Kidney epithelial cell (primary cell): ENCODE data around the gene PBXIP1. TPM values are rescaled to one million over a fixed set of nuclear protein-coding genes. Genes with fewer than 3 reads are reported as not detected.

Experiments
- DNase-seq: peaks from one replicate; pipeline ENCODE4 v3.0.0-alpha.2; 2010; ENCODE audit warnings: low read depth
- H3K27me3 ChIP-seq: 2 replicates; pipeline ENCODE4 v1.6.0; 2011; ENCODE audit warnings: low read length; ENCODE audit not compliant: control insufficient read depth, insufficient read depth
- H3K36me3 ChIP-seq: 2 replicates; pipeline ENCODE4 v1.5.1; 2011; ENCODE audit warnings: low read length; ENCODE audit not compliant: control insufficient read depth, insufficient read depth
- H3K4me3 ChIP-seq: 2 replicates; pipeline ENCODE4 v1.5.1; 2011; ENCODE audit warnings: low read depth, mild to moderate bottlenecking, control low read depth, low read length
- CTCF ChIP-seq: IDR thresholded peaks from 2 replicates; pipeline ENCODE4 v1.5.1; 2011; ENCODE audit warnings: mild to moderate bottlenecking, moderate library complexity, low read length, control low read depth, inconsistent platforms; ENCODE audit not compliant: insufficient read depth, poor library complexity, severe bottlenecking
- total RNA-seq: library from RNA; depleted of rRNA; stranded (reverse); fragments of >200 nt; gene quantifications from 2 replicates; pipeline ENCODE4 v1.2.3, GENCODE V29; 2015

PBXIP1 gene
- total RNA-seq, 1 donor from 2014 or later = 102 TPM

GRCh38 chr1:154943649-154944400, 12.1 kb downstream of the PBXIP1 start:
- DNase-seq = no peak
- Histone ChIP-seq H3K36me3 (peaks cover 4% of the 10 kb centered on the region), H3K4me3 (no peak overlapping the region), H3K27me3 (no peaks in the 10 kb centered on the region)
- TF ChIP-seq CTCF = peak; percentile 88

- no peak for DNase-seq
- no peaks in the 10 kb centered on the region for H3K27me3 ChIP-seq
- no peak for TF ChIP-seq CTCF
- H3K36me3 ChIP-seq = no peaks in the 10 kb centered on the region
- no peak overlapping the region for H3K4me3 ChIP-seq
Observed at GRCh38 chr1:154941333-154942013, 14.4 kb downstream of the PBXIP1 start.

- TF ChIP-seq CTCF = no peak
- Histone ChIP-seq H3K27me3 (no peaks in the 10 kb centered on the region), H3K4me3 (no peak overlapping the region), H3K36me3 (no peaks in the 10 kb centered on the region)
- no peak for DNase-seq
Observed at GRCh38 chr1:154940651-154941194, 15.2 kb downstream of the PBXIP1 start.

- no peak for DNase-seq
- TF ChIP-seq CTCF = no peak
- no peaks in the 10 kb centered on the region for H3K27me3 ChIP-seq
- H3K36me3 ChIP-seq = no peaks in the 10 kb centered on the region
- H3K4me3 ChIP-seq = no peak overlapping the region
Observed at GRCh38 chr1:154940213-154940560, 15.7 kb downstream of the PBXIP1 start.

- no peak for TF ChIP-seq CTCF
- no peaks in the 10 kb centered on the region for H3K27me3 ChIP-seq
- no peak for DNase-seq
- H3K4me3 ChIP-seq = no peak overlapping the region
- no peaks in the 10 kb centered on the region for H3K36me3 ChIP-seq
Observed at GRCh38 chr1:154938604-154939399, 17.1 kb downstream of the PBXIP1 start.
